ENCODE data around the gene SLC39A11.

Gene SLC39A11

GRCh38 chr17:72913142-72913682, 179.3 kb downstream of the SLC39A11 start:
- Histone ChIP-seq H3K4me3 (ENCODE audit: low read length) (no peak overlapping the region), H3K27me3 (ENCODE audit: low read depth, low read length) (no peaks in the 10 kb centered on the region), H3K9ac (ENCODE audit: low read length) (no peak overlapping the region), H2AFZ (ENCODE audit: low read depth, low read length) (no peak overlapping the region), H4K20me1 (ENCODE audit: insufficient read depth, low read length) (no peaks in the 10 kb centered on the region), H3K27ac (ENCODE audit: low read length) (no peak overlapping the region), H3K4me2 (ENCODE audit: low read length) (no peak overlapping the region), H3K79me2 (ENCODE audit: low read length) (no peaks in the 10 kb centered on the region), H3K4me1 (ENCODE audit: low read length) (no peaks in the 10 kb centered on the region), H3K36me3 (replicated peaks; ENCODE audit: low read depth, low read length) (no peaks in the 10 kb centered on the region), H3K9me3 (ENCODE audit: insufficient read depth, low read length) (no peaks in the 10 kb centered on the region)
- no peak for TF ChIP-seq CTCF (IDR thresholded peaks at IDR 0.05; ENCODE audit: low read depth, low read length)
- TF ChIP-seq EZH2phosphoT487 (IDR thresholded peaks at IDR 0.05; ENCODE audit: low read depth): no peak

- H3K4me2 ChIP-seq (ENCODE audit: low read length): no peak overlapping the region
- no peak overlapping the region for H3K27ac ChIP-seq (ENCODE audit: low read length)
- H2AFZ ChIP-seq (ENCODE audit: low read depth, low read length): no peak overlapping the region
- no peaks in the 10 kb centered on the region for H3K9me3 ChIP-seq (ENCODE audit: insufficient read depth, low read length)
- no peaks in the 10 kb centered on the region for H3K27me3 ChIP-seq (ENCODE audit: low read depth, low read length)
- TF ChIP-seq CTCF (IDR thresholded peaks at IDR 0.05; ENCODE audit: low read depth, low read length) (no peak), EZH2phosphoT487 (IDR thresholded peaks at IDR 0.05; ENCODE audit: low read depth) (no peak)
- no peaks in the 10 kb centered on the region for H4K20me1 ChIP-seq (ENCODE audit: insufficient read depth, low read length)
- no peak overlapping the region for H3K4me3 ChIP-seq (ENCODE audit: low read length)
- no peaks in the 10 kb centered on the region for H3K4me1 ChIP-seq (ENCODE audit: low read length)
- H3K36me3 ChIP-seq (replicated peaks; ENCODE audit: low read depth, low read length): no peaks in the 10 kb centered on the region
- no peak overlapping the region for H3K9ac ChIP-seq (ENCODE audit: low read length)
- no peaks in the 10 kb centered on the region for H3K79me2 ChIP-seq (ENCODE audit: low read length)
Observed at GRCh38 chr17:72906306-72906705, 186.2 kb downstream of the SLC39A11 start.

GRCh38 chr17:72903522-72903921, 189.0 kb downstream of the SLC39A11 start:
- H3K27ac ChIP-seq (ENCODE audit: low read length): no peak overlapping the region
- H3K79me2 ChIP-seq (ENCODE audit: low read length): no peaks in the 10 kb centered on the region
- no peak overlapping the region for H2AFZ ChIP-seq (ENCODE audit: low read depth, low read length)
- H3K9me3 ChIP-seq (ENCODE audit: insufficient read depth, low read length): no peaks in the 10 kb centered on the region
- H3K4me3 ChIP-seq (ENCODE audit: low read length): no peak overlapping the region
- TF ChIP-seq CTCF (IDR thresholded peaks at IDR 0.05; ENCODE audit: low read depth, low read length) (no peak), EZH2phosphoT487 (IDR thresholded peaks at IDR 0.05; ENCODE audit: low read depth) (no peak)
- no peak overlapping the region for H3K9ac ChIP-seq (ENCODE audit: low read length)
- no peaks in the 10 kb centered on the region for H3K4me1 ChIP-seq (ENCODE audit: low read length)
- H3K27me3 ChIP-seq (ENCODE audit: low read depth, low read length): no peaks in the 10 kb centered on the region
- H3K36me3 ChIP-seq (replicated peaks; ENCODE audit: low read depth, low read length): no peaks in the 10 kb centered on the region
- no peak overlapping the region for H3K4me2 ChIP-seq (ENCODE audit: low read length)
- no peaks in the 10 kb centered on the region for H4K20me1 ChIP-seq (ENCODE audit: insufficient read depth, low read length)

- no peaks in the 10 kb centered on the region for H3K36me3 ChIP-seq (replicated peaks; ENCODE audit: low read depth, low read length)
- H3K9ac ChIP-seq (ENCODE audit: low read length): no peak overlapping the region
- H3K27me3 ChIP-seq (ENCODE audit: low read depth, low read length): no peaks in the 10 kb centered on the region
- H3K4me2 ChIP-seq (ENCODE audit: low read length): no peak overlapping the region
- no peak overlapping the region for H3K27ac ChIP-seq (ENCODE audit: low read length)
- no peaks in the 10 kb centered on the region for H4K20me1 ChIP-seq (ENCODE audit: insufficient read depth, low read length)
- H3K4me3 ChIP-seq (ENCODE audit: low read length): no peak overlapping the region
- no peaks in the 10 kb centered on the region for H3K79me2 ChIP-seq (ENCODE audit: low read length)
- TF ChIP-seq CTCF (IDR thresholded peaks at IDR 0.05; ENCODE audit: low read depth, low read length): no peak
- H2AFZ ChIP-seq (ENCODE audit: low read depth, low read length): no peak overlapping the region
- H3K4me1 ChIP-seq (ENCODE audit: low read length): no peaks in the 10 kb centered on the region
- no peaks in the 10 kb centered on the region for H3K9me3 ChIP-seq (ENCODE audit: insufficient read depth, low read length)
Observed at GRCh38 chr17:72901657-72902056, 190.8 kb downstream of the SLC39A11 start.

Measured in OCI-LY3 (cell line).